ENCODE results near the gene LGI1. TPM values are rescaled to one million over a fixed set of nuclear protein-coding genes. Genes with fewer than 3 reads are reported as not detected.
"Not testable (repeated sequence)": the region's sequence is repeated elsewhere in the genome, so short reads cannot be mapped to it uniquely, and the experiment has no call there.

Gene LGI1
- polyA plus RNA-seq, 1 donor from 2014 or later, result 2.1 TPM

GRCh38 chr10:93827056-93827804 is 69.5 kb downstream of the LGI1 start:
- H2AFZ ChIP-seq (ENCODE audit: low read depth, low read length), result no peak overlapping the region
- no peaks in the 10 kb centered on the region for H4K20me1 ChIP-seq (ENCODE audit: insufficient read depth)
- H3K4me3 ChIP-seq (ENCODE audit: low read length), result peak overlapping the region; percentile 39
- H3K79me2 ChIP-seq (replicated peaks; ENCODE audit: insufficient read depth, low read length), result no peaks in the 10 kb centered on the region
- no peaks in the 10 kb centered on the region for H3K36me3 ChIP-seq (ENCODE audit: insufficient read depth, low read length)
- peak overlapping the region; percentile 47 for H3K4me2 ChIP-seq (ENCODE audit: low read length)
- peak overlapping the region; percentile 24 for H3K9ac ChIP-seq (ENCODE audit: low read length)
- peak; percentile 14 for TF ChIP-seq SMC3 (conservative IDR thresholded peaks at IDR 0.05; ENCODE audit: poor library complexity)
- no peak for TF ChIP-seq RAD21 (conservative IDR thresholded peaks at IDR 0.05)
- no peak for TF ChIP-seq CTCF (IDR thresholded peaks at IDR 0.05; ENCODE audit: poor library complexity, severe bottlenecking)
- no peak for TF ChIP-seq MXI1 (conservative IDR thresholded peaks at IDR 0.05; ENCODE audit: poor library complexity, severe bottlenecking)
- TF ChIP-seq REST (IDR thresholded peaks at IDR 0.05; ENCODE audit: borderline replicate concordance), result peak; percentile 36
- TF ChIP-seq TAF1 (IDR thresholded peaks at IDR 0.05; ENCODE audit: low read depth), result no peak
- no peak for TF ChIP-seq POLR2AphosphoS5 (IDR thresholded peaks at IDR 0.05)
- no peak for TF ChIP-seq EP300 (conservative IDR thresholded peaks at IDR 0.05; ENCODE audit: poor library complexity, severe bottlenecking)
- TF ChIP-seq EZH2 (IDR thresholded peaks at IDR 0.05; ENCODE audit: borderline replicate concordance, insufficient read depth, low read length, poor library complexity, severe bottlenecking), result no peak
- H3K27ac ChIP-seq (ENCODE audit: low read length), result peak overlapping the region; percentile 65
- H3F3A ChIP-seq (ENCODE audit: insufficient read depth, low read length, poor library complexity, severe bottlenecking), result no peaks in the 10 kb centered on the region
- H3K27me3 ChIP-seq (ENCODE audit: insufficient read depth, low read depth, low read length), result no peaks in the 10 kb centered on the region
- H3K9me3 ChIP-seq (ENCODE audit: low read length), result no peaks in the 10 kb centered on the region
- no peaks in the 10 kb centered on the region for H3K9me2 ChIP-seq (ENCODE audit: insufficient read depth, low read length)

GRCh38 chr10:93831065-93831464 is 73.3 kb downstream of the LGI1 start:
- H3K9me3 ChIP-seq (ENCODE audit: low read length); H3K79me2 ChIP-seq (replicated peaks; ENCODE audit: insufficient read depth, low read length); H3K9ac ChIP-seq (ENCODE audit: low read length); H3K27me3 ChIP-seq (ENCODE audit: insufficient read depth, low read depth, low read length); H3K9me2 ChIP-seq (ENCODE audit: insufficient read depth, low read length); H3K4me2 ChIP-seq (ENCODE audit: low read length); H3K36me3 ChIP-seq (ENCODE audit: insufficient read depth, low read length); H2AFZ ChIP-seq (ENCODE audit: low read depth, low read length); H4K20me1 ChIP-seq (ENCODE audit: insufficient read depth); H3F3A ChIP-seq (ENCODE audit: insufficient read depth, low read length, poor library complexity, severe bottlenecking); H3K27ac ChIP-seq (ENCODE audit: low read length); H3K4me3 ChIP-seq (ENCODE audit: low read length): not testable (repeated sequence)
